ENCODE measurements around the gene PTPN18.

- TF ChIP-seq, protein P1, sequence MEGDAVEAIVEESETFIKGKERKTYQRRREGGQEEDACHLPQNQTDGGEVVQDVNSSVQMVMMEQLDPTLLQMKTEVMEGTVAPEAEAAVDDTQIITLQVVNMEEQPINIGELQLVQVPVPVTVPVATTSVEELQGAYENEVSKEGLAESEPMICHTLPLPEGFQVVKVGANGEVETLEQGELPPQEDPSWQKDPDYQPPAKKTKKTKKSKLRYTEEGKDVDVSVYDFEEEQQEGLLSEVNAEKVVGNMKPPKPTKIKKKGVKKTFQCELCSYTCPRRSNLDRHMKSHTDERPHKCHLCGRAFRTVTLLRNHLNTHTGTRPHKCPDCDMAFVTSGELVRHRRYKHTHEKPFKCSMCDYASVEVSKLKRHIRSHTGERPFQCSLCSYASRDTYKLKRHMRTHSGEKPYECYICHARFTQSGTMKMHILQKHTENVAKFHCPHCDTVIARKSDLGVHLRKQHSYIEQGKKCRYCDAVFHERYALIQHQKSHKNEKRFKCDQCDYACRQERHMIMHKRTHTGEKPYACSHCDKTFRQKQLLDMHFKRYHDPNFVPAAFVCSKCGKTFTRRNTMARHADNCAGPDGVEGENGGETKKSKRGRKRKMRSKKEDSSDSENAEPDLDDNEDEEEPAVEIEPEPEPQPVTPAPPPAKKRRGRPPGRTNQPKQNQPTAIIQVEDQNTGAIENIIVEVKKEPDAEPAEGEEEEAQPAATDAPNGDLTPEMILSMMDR (IDR thresholded peaks at IDR 0.05), result no peak
- no peak for TF ChIP-seq POLR2A (IDR thresholded peaks at IDR 0.05)
Observed at GRCh38 chr2:130353291-130354138, 2.3 kb upstream of the PTPN18 start.

Measured in heart left ventricle (tissue), 13 donors.